CD4-positive, alpha-beta T cell treated with Interleukin-4 for 1 hour (primary cell): Measurements from ENCODE around the gene DAAM2.

Source experiments
- DNase-seq, 2 donors: peaks; one replicate each; pipeline ENCODE4 v3.0.0-alpha.2; 2020 to 2022

Gene DAAM2

GRCh38 chr6:39820553-39820952 is 28.4 kb downstream of the DAAM2 start:
- DNase-seq, result no peak

GRCh38 chr6:39821046-39821740 is 29.0 kb downstream of the DAAM2 start:
- DNase-seq, result no peak

GRCh38 chr6:39821742-39822532 is 29.8 kb downstream of the DAAM2 start:
- no peak for DNase-seq

GRCh38 chr6:39822846-39823815 is 31.0 kb downstream of the DAAM2 start:
- no peak for DNase-seq

DNA sequence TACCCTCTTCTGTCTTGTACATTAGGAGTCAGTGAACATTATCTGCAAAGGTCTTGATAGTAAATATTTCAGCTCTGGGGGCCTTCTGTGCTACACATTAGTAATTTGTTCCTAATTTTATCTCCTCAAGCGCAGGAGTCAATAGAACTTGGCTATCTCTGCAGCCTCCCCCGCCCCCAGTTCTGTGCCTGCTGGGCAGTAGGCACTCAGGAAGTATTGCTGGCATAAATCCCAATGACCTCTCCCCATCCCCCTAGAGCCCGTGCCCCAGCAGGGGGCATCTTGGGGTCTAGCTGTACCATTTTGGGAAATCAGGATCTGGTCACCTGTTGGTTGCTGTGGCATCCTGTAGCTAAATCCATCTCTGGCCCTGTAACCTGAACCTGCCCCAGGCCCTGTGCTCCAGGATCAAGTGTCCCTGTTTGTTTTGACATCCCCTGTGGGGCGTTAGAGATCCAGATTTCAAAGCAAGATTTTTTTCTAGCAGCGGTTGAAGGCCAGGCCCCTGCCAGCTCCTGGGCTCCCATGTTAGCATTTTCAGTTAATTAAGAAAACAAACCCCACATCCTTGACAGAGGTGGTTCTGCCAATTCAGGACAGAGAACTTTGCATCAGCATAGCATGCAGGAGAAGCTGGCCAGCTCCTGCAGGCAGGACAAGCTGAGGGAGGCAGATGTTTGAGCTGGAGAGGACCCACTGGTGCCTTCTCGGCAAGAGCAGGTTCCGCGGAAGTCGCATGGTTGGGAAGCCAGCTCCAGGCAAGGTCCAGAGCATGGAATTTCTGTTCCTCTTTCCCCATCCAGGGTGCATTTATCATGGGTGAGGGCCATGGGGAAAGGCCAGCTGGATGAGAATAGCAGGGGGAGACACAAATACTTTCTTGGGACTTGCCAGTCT is 32.1 kb downstream of the DAAM2 start:
- DNase-seq, result no peak

DNA sequence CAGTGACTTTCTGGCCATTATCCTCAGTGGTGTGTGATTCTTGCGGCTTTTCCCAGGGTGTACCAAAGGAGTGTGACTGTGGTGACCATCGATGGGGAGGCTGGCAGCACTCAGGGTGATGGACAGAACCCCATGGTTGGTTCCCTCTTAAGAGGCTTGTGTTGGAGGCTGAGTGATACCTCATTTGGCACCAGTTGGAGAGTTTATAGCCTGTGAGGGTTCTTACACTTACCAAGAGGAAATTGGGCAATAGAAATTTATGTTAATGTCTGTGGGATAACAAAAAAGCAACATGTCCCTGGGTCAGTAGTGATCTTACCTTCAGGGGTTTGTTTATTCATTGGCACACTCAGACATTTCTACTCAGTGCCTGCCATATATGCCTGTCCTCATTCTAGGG is 37.2 kb downstream of the DAAM2 start:
- DNase-seq, result no peak

GRCh38 chr6:39830444-39830843 is 38.3 kb downstream of the DAAM2 start:
- DNase-seq, result no peak

- no peak for DNase-seq
These were observed 39.5 kb downstream of the DAAM2 start for GRCh38 chr6:39831701-39832100.

DNA sequence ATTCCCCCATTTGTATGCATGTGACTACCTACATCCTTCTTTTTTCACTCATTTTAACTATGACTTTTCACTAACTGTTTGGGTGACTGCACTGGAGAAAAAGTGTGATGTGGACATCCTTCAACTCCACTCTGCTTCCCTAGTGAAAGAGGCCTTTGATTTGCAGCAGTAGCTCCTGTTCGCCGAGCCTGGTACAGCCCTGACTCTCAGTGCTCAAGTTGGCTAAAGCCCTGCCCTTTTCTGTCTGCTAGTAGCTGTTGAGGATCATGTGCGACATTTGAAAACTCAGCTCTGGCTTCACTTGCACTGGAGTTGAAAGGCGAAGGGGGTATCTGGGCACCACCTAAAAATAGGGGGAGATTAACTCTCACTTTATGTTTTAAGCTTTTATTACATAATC is 42.1 kb downstream of the DAAM2 start:
- DNase-seq, result no peak

DNA sequence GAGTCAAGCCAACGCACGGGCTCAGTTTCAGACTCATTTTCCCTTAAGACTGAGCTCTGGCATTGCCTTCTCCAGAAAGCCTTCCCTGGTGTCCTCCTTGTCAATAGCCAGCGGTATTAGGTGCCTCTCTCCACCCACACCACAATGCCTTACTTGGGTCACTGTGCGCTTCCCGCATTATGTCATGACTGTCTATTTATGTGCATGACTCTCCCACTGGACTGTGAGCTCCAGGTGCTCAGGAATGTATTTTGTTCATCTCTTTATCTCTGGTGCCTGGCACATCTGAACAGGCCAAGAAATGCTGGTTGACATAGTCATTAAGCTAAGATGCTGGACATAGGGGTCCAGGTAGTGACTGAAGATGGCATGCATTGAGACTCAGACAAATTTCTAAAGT is 42.7 kb downstream of the DAAM2 start:
- no peak for DNase-seq

DNA sequence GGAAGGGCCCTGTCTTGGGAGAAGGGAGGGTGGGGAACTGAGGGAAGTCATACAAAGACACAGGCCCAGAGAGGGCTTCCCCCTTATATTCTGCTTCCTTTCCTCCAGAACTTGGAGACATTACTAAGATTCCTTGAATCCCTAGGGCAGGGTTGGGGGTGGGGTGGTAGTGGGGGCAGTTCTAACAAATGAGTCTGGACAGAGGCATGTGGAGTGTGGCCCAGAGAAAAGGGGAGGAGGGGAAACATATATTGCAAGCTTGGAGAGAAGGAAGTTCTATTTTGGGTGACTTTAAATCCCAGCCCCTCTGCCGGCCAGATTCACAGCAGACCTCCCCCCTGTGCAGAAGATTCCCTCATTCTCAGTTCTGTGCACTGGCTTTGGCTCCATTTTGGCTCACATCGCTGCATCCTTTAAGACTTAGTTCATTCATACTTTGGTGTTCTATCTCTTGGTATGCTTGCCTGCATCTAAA is 43.7 kb downstream of the DAAM2 start:
- DNase-seq, result no peak

GRCh38 chr6:39836606-39837005 is 44.4 kb downstream of the DAAM2 start:
- DNase-seq, result no peak

DNA sequence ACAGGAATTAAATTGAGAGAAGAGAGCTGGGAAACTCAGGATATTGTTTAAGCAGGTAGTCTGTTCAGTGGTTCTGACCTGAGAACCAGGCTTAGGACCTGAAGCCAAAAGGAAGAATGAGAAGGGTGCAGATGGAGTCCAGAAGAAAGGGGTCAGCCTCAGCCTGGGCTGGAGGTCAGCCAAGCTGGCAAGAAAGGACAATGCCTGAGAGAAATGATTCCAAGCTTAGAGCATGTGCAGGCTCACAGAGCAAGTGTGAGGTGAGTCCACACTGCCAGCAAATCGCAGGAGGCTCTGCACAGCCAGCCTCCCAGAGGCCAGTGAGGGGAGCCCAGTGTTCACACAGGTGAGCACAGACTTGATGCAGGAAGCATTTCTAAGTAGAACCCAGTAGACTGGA is 47.3 kb downstream of the DAAM2 start:
- no peak for DNase-seq

GRCh38 chr6:39840781-39841180 is 48.6 kb downstream of the DAAM2 start:
- no peak for DNase-seq

- no peak for DNase-seq
These were observed 49.1 kb downstream of the DAAM2 start for GRCh38 chr6:39841291-39841690.

GRCh38 chr6:39841923-39842322 is 49.7 kb downstream of the DAAM2 start:
- DNase-seq, result no peak

GRCh38 chr6:39843305-39844020 is 51.3 kb downstream of the DAAM2 start:
- DNase-seq, result no peak

GRCh38 chr6:39844866-39845265 is 52.7 kb downstream of the DAAM2 start:
- DNase-seq, result no peak

GRCh38 chr6:39847221-39847620 is 55.0 kb downstream of the DAAM2 start:
- DNase-seq, result no peak

GRCh38 chr6:39848171-39848570 is 56.0 kb downstream of the DAAM2 start:
- no peak for DNase-seq

DNA sequence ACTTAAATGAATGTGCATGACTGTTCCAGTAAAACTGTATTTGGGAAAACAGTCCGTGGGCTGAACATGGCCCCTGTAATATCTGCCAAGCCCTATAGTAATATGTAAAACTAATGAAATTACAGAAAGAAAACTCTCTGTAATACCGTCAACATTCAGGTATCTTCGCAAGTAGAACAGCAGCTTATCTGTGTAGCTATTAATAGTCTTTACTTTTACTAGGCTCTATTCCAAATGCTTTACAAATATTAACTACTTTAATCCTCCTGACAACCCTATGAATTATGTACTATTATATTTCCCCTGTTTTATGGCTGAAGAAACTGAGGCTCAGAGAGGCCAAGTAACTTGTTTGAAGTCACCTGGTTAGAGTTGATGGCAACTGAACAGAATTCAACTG is 57.1 kb downstream of the DAAM2 start:
- no peak for DNase-seq
